Liver (tissue), 9 donors: ENCODE measurements around the gene CACNA1E. TPM values are rescaled to one million over a fixed set of nuclear protein-coding genes. Genes with fewer than 3 reads are reported as not detected.

Experiments
- DNase-seq: peaks from one replicate; pipeline ENCODE4 v3.0.0-alpha.2; 2017; ENCODE audit warnings: low spot score
- H3K27ac ChIP-seq, 2 donors: one replicate each; pipeline ENCODE4 v1.7.0; 2013; ENCODE audit warnings: inconsistent platforms in 2 of 2, low read length in 2 of 2, control low read depth in 1 of 2, low read depth in 1 of 2, mild to moderate bottlenecking in 1 of 2
- H3K27me3 ChIP-seq, 4 donors: one replicate each; pipeline versions ENCODE4 v1.6.1 to v1.7.0; 2013; ENCODE audit warnings: low read length in 3 of 4, inconsistent platforms in 1 of 4, mild to moderate bottlenecking in 1 of 4, moderate library complexity in 1 of 4; ENCODE audit not compliant: control insufficient read depth in 4 of 4, insufficient read depth in 4 of 4
- H3K36me3 ChIP-seq, 4 donors: one replicate each; pipeline versions ENCODE4 v1.6.1 to v1.7.0; 2013; ENCODE audit warnings: low read length in 3 of 4, mild to moderate bottlenecking in 3 of 4, low read depth in 1 of 4, moderate library complexity in 1 of 4; ENCODE audit not compliant: control insufficient read depth in 4 of 4, insufficient read depth in 3 of 4
- H3K4me1 ChIP-seq, 4 donors: one replicate each; pipeline versions ENCODE4 v1.6.1 to v1.7.0; 2013; ENCODE audit warnings: low read length in 3 of 4, mild to moderate bottlenecking in 3 of 4, moderate library complexity in 1 of 4; ENCODE audit not compliant: control insufficient read depth in 4 of 4, insufficient read depth in 4 of 4
- H3K4me3 ChIP-seq, 3 donors: one replicate each; pipeline versions ENCODE4 v1.6.1 to v1.7.0; 2013; ENCODE audit warnings: low read length in 3 of 3, control low read depth in 1 of 3, low read depth in 1 of 3, mild to moderate bottlenecking in 1 of 3
- H3K9ac ChIP-seq, 2 donors: one replicate each; pipeline ENCODE4 v1.7.0; 2013; ENCODE audit warnings: low read length in 2 of 2, mild to moderate bottlenecking in 2 of 2, moderate library complexity in 2 of 2, control low read depth in 1 of 2, low read depth in 1 of 2
- H3K9me3 ChIP-seq, 4 donors: one replicate each; pipeline versions ENCODE4 v1.6.1 to v1.7.0; 2013; ENCODE audit warnings: low read length in 3 of 4; ENCODE audit not compliant: control insufficient read depth in 4 of 4
- EGR1 ChIP-seq, 2 donors: IDR thresholded peaks; 2 replicates each; pipeline ENCODE4 v1.6.1; 2016 to 2018; ENCODE audit warnings: antibody characterized with exemption in 2 of 2, low read depth in 2 of 2
- FOXA1 ChIP-seq: IDR thresholded peaks from 2 replicates; pipeline ENCODE4 v1.6.1; 2016; ENCODE audit warnings: antibody characterized with exemption
- FOXA2 ChIP-seq: IDR thresholded peaks from 2 replicates; pipeline ENCODE4 v1.6.1; 2016; ENCODE audit warnings: antibody characterized with exemption
- GABPA ChIP-seq, 2 donors: IDR thresholded peaks in 1 of 2; conservative IDR thresholded peaks in 1 of 2; 2 replicates each; pipeline ENCODE4 v1.6.1; 2016; ENCODE audit warnings: antibody characterized with exemption in 2 of 2, mild to moderate bottlenecking in 1 of 2, moderate library complexity in 1 of 2
- HNF4A ChIP-seq, 2 donors: conservative IDR thresholded peaks; 2 replicates each; pipeline ENCODE4 v1.6.1; 2016; ENCODE audit warnings: antibody characterized with exemption in 2 of 2, mild to moderate bottlenecking in 2 of 2
- HNF4G ChIP-seq: IDR thresholded peaks from 2 replicates; pipeline ENCODE4 v1.6.1; 2016; ENCODE audit warnings: antibody characterized with exemption
- JUND ChIP-seq, 2 donors: IDR thresholded peaks; 2 replicates each; pipeline ENCODE4 v1.6.1; 2016; ENCODE audit warnings: antibody characterized with exemption in 2 of 2
- NR2F2 ChIP-seq: IDR thresholded peaks from 2 replicates; pipeline ENCODE4 v1.6.1; 2016; ENCODE audit warnings: antibody characterized with exemption
- RAD21 ChIP-seq, 2 donors: IDR thresholded peaks; 2 replicates each; pipeline ENCODE4 v1.6.1; 2016; ENCODE audit warnings: antibody characterized with exemption in 2 of 2, mild to moderate bottlenecking in 2 of 2
- SP1 ChIP-seq: IDR thresholded peaks from 2 replicates; pipeline ENCODE4 v1.6.1; 2018; ENCODE audit warnings: antibody characterized with exemption, mild to moderate bottlenecking
- TAF1 ChIP-seq: conservative IDR thresholded peaks from 2 replicates; pipeline ENCODE4 v1.6.1; 2016; ENCODE audit warnings: antibody characterized with exemption, mild to moderate bottlenecking
- YY1 ChIP-seq: IDR thresholded peaks from 2 replicates; pipeline ENCODE4 v1.6.1; 2016; ENCODE audit warnings: antibody characterized with exemption, mild to moderate bottlenecking
- WGBS: extraction: QIAGEN DNeasy Blood & Tissue Kit; methylation state at CpG from one replicate; pipeline ENCODE4 v1.1.7; 2013; 5-methylcytosine and 5-hydroxymethylcytosine counted together
- polyA plus RNA-seq, 2 donors: library from polyadenylated mRNA; stranded (reverse) in 1 of 2; unstranded in 1 of 2; fragments of 200-250 nt in 1 of 2; fragments of >200 nt in 1 of 2; fragmentation: Nextera tagmentation in 1 of 2; extraction: Ambion mirVana in 1 of 2; gene quantifications; one replicate each; pipeline versions ENCODE4 v1.2.1 to v1.2.3, GENCODE V29; 2013 to 2015
- total RNA-seq, 2 donors: library from RNA; depleted of rRNA; stranded (reverse); fragments of >200 nt; gene quantifications; one replicate each; pipeline ENCODE4 v1.2.3, GENCODE V29; 2014
- TF ChIP-seq, protein P1 (sequence below): IDR thresholded peaks from 2 replicates; pipeline ENCODE4 v1.6.1; 2016; ENCODE audit warnings: antibody characterized with exemption, mild to moderate bottlenecking
- TF ChIP-seq, protein P2 (sequence below): IDR thresholded peaks from 2 replicates; pipeline ENCODE4 v1.6.1; 2016; ENCODE audit warnings: antibody characterized with exemption
- TF ChIP-seq, protein P3 (sequence below): fragments of 150-350 bp; IDR thresholded peaks from 2 replicates; pipeline ENCODE4 v1.5.1; 2017; ENCODE audit warnings: improper control_type of control experiment, low read depth, low read length; ENCODE audit not compliant: missing input control
- TF ChIP-seq, protein P4 (sequence below): IDR thresholded peaks from 2 replicates; pipeline ENCODE4 v1.6.1; 2016; ENCODE audit warnings: antibody characterized with exemption
- TF ChIP-seq, protein P5 (sequence below): IDR thresholded peaks from 2 replicates; pipeline ENCODE4 v1.6.1; 2016; ENCODE audit warnings: antibody characterized with exemption
- donor health status: healthy.
- donor health status: healthy.
- donor health status: healthy.
- donor health status: healthy.
- donor health status: healthy.

Gene CACNA1E
- total and polyA plus RNA-seq, 4 donors, result under 0.01 to 0.08 (median 0.01) TPM; not detected in 1

DNA sequence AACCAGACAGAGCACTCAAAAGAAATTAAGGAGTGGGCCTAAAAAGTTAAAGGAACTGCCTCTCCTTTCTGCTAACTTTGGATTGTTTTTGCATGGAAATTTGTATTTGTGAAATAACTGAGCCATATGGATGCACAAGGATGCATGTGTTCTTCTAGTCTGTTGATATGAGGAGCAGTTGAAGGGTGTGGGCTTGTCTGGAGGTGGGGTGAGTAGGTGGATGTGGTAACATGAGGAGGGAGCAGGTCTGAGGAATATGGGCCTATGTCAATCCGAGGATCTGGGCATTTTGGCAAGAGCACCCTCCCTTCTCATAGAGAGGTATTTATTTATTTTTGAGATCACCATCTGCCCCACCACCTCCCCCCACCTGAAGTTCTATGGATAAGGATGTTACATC lies 13.4 kb downstream of the CACNA1E start:
- 42% methylated on average over 1 of the region's 1 CpG for WGBS
- Histone ChIP-seq H3K36me3 (no peaks in the 10 kb centered on the region), H3K4me3 (no peak overlapping the region), H3K9ac (no peak overlapping the region), H3K4me1 (no peaks in the 10 kb centered on the region), H3K9me3 (no peaks in the 10 kb centered on the region), H3K27ac (no peak overlapping the region), H3K27me3 (peaks cover 0 to 12% (median 1%) of the 10 kb centered on the region in 4 donors)
- no peak for DNase-seq
- TF ChIP-seq GABPA (IDR thresholded peaks at IDR 0.05 in 1 of 2, conservative IDR thresholded peaks at IDR 0.05 in 1 of 2), result no peak
- no peak for TF ChIP-seq HNF4G
- TF ChIP-seq SP1, result no peak
- TF ChIP-seq RAD21 (IDR thresholded peaks at IDR 0.05), result no peak
- TF ChIP-seq NR2F2, result no peak
- TF ChIP-seq, protein P1, sequence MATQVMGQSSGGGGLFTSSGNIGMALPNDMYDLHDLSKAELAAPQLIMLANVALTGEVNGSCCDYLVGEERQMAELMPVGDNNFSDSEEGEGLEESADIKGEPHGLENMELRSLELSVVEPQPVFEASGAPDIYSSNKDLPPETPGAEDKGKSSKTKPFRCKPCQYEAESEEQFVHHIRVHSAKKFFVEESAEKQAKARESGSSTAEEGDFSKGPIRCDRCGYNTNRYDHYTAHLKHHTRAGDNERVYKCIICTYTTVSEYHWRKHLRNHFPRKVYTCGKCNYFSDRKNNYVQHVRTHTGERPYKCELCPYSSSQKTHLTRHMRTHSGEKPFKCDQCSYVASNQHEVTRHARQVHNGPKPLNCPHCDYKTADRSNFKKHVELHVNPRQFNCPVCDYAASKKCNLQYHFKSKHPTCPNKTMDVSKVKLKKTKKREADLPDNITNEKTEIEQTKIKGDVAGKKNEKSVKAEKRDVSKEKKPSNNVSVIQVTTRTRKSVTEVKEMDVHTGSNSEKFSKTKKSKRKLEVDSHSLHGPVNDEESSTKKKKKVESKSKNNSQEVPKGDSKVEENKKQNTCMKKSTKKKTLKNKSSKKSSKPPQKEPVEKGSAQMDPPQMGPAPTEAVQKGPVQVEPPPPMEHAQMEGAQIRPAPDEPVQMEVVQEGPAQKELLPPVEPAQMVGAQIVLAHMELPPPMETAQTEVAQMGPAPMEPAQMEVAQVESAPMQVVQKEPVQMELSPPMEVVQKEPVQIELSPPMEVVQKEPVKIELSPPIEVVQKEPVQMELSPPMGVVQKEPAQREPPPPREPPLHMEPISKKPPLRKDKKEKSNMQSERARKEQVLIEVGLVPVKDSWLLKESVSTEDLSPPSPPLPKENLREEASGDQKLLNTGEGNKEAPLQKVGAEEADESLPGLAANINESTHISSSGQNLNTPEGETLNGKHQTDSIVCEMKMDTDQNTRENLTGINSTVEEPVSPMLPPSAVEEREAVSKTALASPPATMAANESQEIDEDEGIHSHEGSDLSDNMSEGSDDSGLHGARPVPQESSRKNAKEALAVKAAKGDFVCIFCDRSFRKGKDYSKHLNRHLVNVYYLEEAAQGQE, result no peak

DNA sequence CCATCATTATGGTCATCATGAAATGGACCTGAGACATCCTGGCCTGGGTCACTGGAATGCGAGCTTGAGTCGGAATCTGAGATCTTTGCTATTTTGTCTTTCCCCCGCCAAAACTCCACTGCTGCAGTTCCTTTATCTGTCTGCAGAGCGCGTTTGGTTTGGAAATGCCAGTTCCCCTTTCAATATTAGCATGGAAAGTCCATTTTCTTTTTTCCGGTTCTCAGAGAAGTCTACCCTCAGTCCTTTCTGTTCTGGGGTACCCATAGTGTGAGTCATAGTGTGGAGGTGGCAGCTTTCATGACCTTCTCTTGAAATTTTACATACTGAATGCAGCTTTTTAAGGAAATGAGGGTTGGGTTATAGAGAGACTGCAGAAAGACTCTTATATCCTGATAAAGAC lies 14.6 kb downstream of the CACNA1E start:
- H3K9ac ChIP-seq, result no peak overlapping the region
- WGBS, result 83% methylated on average over 6 of the region's 6 CpGs
- H3K36me3 ChIP-seq, result no peaks in the 10 kb centered on the region
- no peak for TF ChIP-seq YY1
- no peak for TF ChIP-seq JUND (IDR thresholded peaks at IDR 0.05)
- no peak for TF ChIP-seq HNF4G
- no peak for TF ChIP-seq GABPA (IDR thresholded peaks at IDR 0.05 in 1 of 2, conservative IDR thresholded peaks at IDR 0.05 in 1 of 2)
- TF ChIP-seq TAF1, result no peak
- TF ChIP-seq, protein P2, sequence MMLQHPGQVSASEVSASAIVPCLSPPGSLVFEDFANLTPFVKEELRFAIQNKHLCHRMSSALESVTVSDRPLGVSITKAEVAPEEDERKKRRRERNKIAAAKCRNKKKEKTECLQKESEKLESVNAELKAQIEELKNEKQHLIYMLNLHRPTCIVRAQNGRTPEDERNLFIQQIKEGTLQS, result no peak
- no peak for TF ChIP-seq FOXA1
- TF ChIP-seq, protein P3, sequence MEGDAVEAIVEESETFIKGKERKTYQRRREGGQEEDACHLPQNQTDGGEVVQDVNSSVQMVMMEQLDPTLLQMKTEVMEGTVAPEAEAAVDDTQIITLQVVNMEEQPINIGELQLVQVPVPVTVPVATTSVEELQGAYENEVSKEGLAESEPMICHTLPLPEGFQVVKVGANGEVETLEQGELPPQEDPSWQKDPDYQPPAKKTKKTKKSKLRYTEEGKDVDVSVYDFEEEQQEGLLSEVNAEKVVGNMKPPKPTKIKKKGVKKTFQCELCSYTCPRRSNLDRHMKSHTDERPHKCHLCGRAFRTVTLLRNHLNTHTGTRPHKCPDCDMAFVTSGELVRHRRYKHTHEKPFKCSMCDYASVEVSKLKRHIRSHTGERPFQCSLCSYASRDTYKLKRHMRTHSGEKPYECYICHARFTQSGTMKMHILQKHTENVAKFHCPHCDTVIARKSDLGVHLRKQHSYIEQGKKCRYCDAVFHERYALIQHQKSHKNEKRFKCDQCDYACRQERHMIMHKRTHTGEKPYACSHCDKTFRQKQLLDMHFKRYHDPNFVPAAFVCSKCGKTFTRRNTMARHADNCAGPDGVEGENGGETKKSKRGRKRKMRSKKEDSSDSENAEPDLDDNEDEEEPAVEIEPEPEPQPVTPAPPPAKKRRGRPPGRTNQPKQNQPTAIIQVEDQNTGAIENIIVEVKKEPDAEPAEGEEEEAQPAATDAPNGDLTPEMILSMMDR, result no peak
- no peak for TF ChIP-seq FOXA2
- TF ChIP-seq, protein P4, sequence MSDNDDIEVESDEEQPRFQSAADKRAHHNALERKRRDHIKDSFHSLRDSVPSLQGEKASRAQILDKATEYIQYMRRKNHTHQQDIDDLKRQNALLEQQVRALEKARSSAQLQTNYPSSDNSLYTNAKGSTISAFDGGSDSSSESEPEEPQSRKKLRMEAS, result no peak
- TF ChIP-seq EGR1 (IDR thresholded peaks at IDR 0.05; ENCODE audit: low read depth in 2 of 2), result no peak
- TF ChIP-seq, protein P5, sequence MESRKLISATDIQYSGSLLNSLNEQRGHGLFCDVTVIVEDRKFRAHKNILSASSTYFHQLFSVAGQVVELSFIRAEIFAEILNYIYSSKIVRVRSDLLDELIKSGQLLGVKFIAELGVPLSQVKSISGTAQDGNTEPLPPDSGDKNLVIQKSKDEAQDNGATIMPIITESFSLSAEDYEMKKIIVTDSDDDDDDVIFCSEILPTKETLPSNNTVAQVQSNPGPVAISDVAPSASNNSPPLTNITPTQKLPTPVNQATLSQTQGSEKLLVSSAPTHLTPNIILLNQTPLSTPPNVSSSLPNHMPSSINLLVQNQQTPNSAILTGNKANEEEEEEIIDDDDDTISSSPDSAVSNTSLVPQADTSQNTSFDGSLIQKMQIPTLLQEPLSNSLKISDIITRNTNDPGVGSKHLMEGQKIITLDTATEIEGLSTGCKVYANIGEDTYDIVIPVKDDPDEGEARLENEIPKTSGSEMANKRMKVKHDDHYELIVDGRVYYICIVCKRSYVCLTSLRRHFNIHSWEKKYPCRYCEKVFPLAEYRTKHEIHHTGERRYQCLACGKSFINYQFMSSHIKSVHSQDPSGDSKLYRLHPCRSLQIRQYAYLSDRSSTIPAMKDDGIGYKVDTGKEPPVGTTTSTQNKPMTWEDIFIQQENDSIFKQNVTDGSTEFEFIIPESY, result no peak
- TF ChIP-seq HNF4A (conservative IDR thresholded peaks at IDR 0.05), result no peak
- TF ChIP-seq NR2F2, result no peak
- H3K4me3 ChIP-seq, result no peak overlapping the region
- H3K9me3 ChIP-seq, result no peaks in the 10 kb centered on the region
- no peaks in the 10 kb centered on the region for H3K4me1 ChIP-seq
- H3K27me3 ChIP-seq, result peaks cover 0 to 8% (median 1%) of the 10 kb centered on the region in 4 donors
- no peak overlapping the region for H3K27ac ChIP-seq
- no peak for DNase-seq
